GM12878 (cell line): ENCODE results near the gene SIGLEC12. TPM values are rescaled to one million over a fixed set of nuclear protein-coding genes. Genes with fewer than 3 reads are reported as not detected.
"Not testable (repeated sequence)": the region's sequence is repeated elsewhere in the genome, so short reads cannot be mapped to it uniquely, and the experiment has no call there.

Experiments
- ATAC-seq: fragments of 200-7000 bp; cut with Tn5 transposase; 3 replicates; pipeline ENCODE4 v1.9.1; 2020; ENCODE audit warnings: mild to moderate bottlenecking, moderate library complexity
- BruUV-seq: library from RNA; stranded (reverse); fragments of 400-500 nt; replicated peaks from 2 replicates; lab custom pipeline; 2021; lab: Mats Ljungman, UMichigan
- CTCF ChIA-PET: fragments of 300-600 bp; sonication (Branson Sonifier 250); formaldehyde crosslinking; extraction: SDS; loops from one replicate; lab custom pipeline; 2021; ENCODE audit warnings: inconsistent platforms; lab: Yijun Ruan, JAX
- POLR2A ChIA-PET: fragments of 350-600 bp; formaldehyde crosslinking; extraction: SDS; loops from one replicate; lab custom pipeline; 2021; ENCODE audit warnings: inconsistent platforms; lab: Charles Lee
- RAD21 ChIA-PET: fragments of 300-600 bp; sonication (Branson Sonifier 250); formaldehyde crosslinking; loops from one replicate; lab custom pipeline; 2023; ENCODE audit warnings: antibody characterized with exemption; ENCODE audit not compliant: unreplicated experiment; lab: Charles Lee
- SMC1A ChIA-PET: fragments of 300-600 bp; sonication (Branson Sonifier 250); formaldehyde crosslinking; loops from one replicate; lab custom pipeline; 2023; ENCODE audit not compliant: unreplicated experiment, uncharacterized antibody; lab: Charles Lee
- DNase-seq: peaks from one replicate; pipeline ENCODE4 v3.0.0-alpha.2; 2011; ENCODE audit warnings: low read depth, low spot score
- FAIRE-seq: peaks from 3 replicates; lab custom pipeline; 2011; peaks lifted over from hg19 to GRCh38; lab: Jason Lieb, UNC
- H2AFZ ChIP-seq: 2 replicates; pipeline ENCODE4 v1.6.0; 2011; ENCODE audit warnings: low read depth, low read length, control low read depth; ENCODE audit not compliant: control insufficient read depth
- H3K27ac ChIP-seq: 2 replicates; pipeline ENCODE4 v1.5.1; 2011; ENCODE audit warnings: control low read depth; ENCODE audit not compliant: control insufficient read depth, insufficient read depth
- H3K27me3 ChIP-seq, 2 experiments: replicated peaks in 1 of 2; 2 replicates each; pipeline versions ENCODE4 v1.6.0 to v1.6.1; 2011; ENCODE audit warnings: low read length in 1 of 2; ENCODE audit not compliant: control insufficient read depth in 2 of 2, insufficient read depth in 2 of 2
- H3K36me3 ChIP-seq, 2 experiments: 2 replicates each; pipeline ENCODE4 v1.5.1; 2011; ENCODE audit warnings: low read length in 1 of 2; ENCODE audit not compliant: control insufficient read depth in 2 of 2, insufficient read depth in 2 of 2
- H3K4me1 ChIP-seq: 2 replicates; pipeline ENCODE4 v1.6.1; 2011; ENCODE audit warnings: mild to moderate bottlenecking, low read length, moderate library complexity, mixed read lengths; ENCODE audit not compliant: control insufficient read depth, insufficient read depth
- H3K4me2 ChIP-seq: 2 replicates; pipeline ENCODE4 v1.6.0; 2011; ENCODE audit warnings: control low read depth; ENCODE audit not compliant: control insufficient read depth, insufficient read depth
- H3K4me3 ChIP-seq: fragments of 200-600 bp; sonication (generic); 2 replicates; pipeline ENCODE4 v1.5.1; 2016
- H3K79me2 ChIP-seq: 2 replicates; pipeline ENCODE4 v1.6.0; 2011; ENCODE audit warnings: low read length; ENCODE audit not compliant: control insufficient read depth, insufficient read depth
- H3K9ac ChIP-seq: 2 replicates; pipeline ENCODE4 v1.8.0; 2011; ENCODE audit warnings: low read length, control low read depth, mixed read lengths; ENCODE audit not compliant: control insufficient read depth, insufficient read depth
- H3K9me3 ChIP-seq: replicated peaks from 3 replicates; pipeline ENCODE4 v1.5.1; 2011; ENCODE audit warnings: mild to moderate bottlenecking, low read length; ENCODE audit not compliant: control insufficient read depth, insufficient read depth
- H4K20me1 ChIP-seq: 2 replicates; pipeline ENCODE4 v1.6.0; 2011; ENCODE audit not compliant: control insufficient read depth, insufficient read depth
- CREB1 ChIP-seq: IDR thresholded peaks from 2 replicates; pipeline ENCODE4 v1.6.1; 2012; ENCODE audit warnings: low read depth, mild to moderate bottlenecking, inconsistent platforms
- ESRRA ChIP-seq: IDR thresholded peaks from 2 replicates; pipeline ENCODE4 v1.6.1; 2012; ENCODE audit warnings: mild to moderate bottlenecking, low read length, improper control_type of control experiment
- NFYA ChIP-seq: IDR thresholded peaks from 2 replicates; pipeline ENCODE4 v1.6.1; 2011; ENCODE audit warnings: low read depth, mild to moderate bottlenecking, low read length, improper control_type of control experiment, borderline replicate concordance
- NFYB ChIP-seq: IDR thresholded peaks from 2 replicates; pipeline ENCODE4 v1.6.1; 2011; ENCODE audit warnings: low read depth, mild to moderate bottlenecking, low read length, improper control_type of control experiment, moderate library complexity; ENCODE audit not compliant: insufficient read depth
- POLR2AphosphoS5 ChIP-seq: IDR thresholded peaks from 2 replicates; pipeline ENCODE4 v1.6.1; 2011; ENCODE audit warnings: mild to moderate bottlenecking, low read length, inconsistent platforms
- RCOR1 ChIP-seq: conservative IDR thresholded peaks from 2 replicates; pipeline ENCODE4 v1.6.1; 2012; ENCODE audit warnings: low read depth, low read length, improper control_type of control experiment
- TARDBP ChIP-seq: IDR thresholded peaks from 2 replicates; pipeline ENCODE4 v1.6.1; 2016; ENCODE audit warnings: borderline replicate concordance
- ZBED1 ChIP-seq: IDR thresholded peaks from 2 replicates; pipeline ENCODE4 v1.6.1; 2016; ENCODE audit warnings: borderline replicate concordance
- ZNF622 ChIP-seq: fragments of 450-650 bp; IDR thresholded peaks from 2 replicates; pipeline ENCODE4 v1.6.1; 2017; ENCODE audit warnings: mild to moderate bottlenecking, inconsistent platforms
- WGBS: methylation state at CpG from one replicate; pipeline ENCODE4 v1.1.6; 2016; ENCODE audit warnings: low lambda C conversion rate; ENCODE audit not compliant: insufficient replicate concordance, insufficient coverage; ENCODE audit errors: missing lambda C conversion rate; 5-methylcytosine and 5-hydroxymethylcytosine counted together
- in situ Hi-C: fragments of 300-500 bp; cut with MboI; formaldehyde crosslinking; loops from 9 replicates; pipeline ENCODE4 v1.14.3; 2018; ENCODE audit warnings: mixed read lengths
- intact Hi-C: fragments of 100-400 bp; cut with micrococcal nuclease; formaldehyde crosslinking; loops from one replicate; pipeline ENCODE4 v1.14.2; 2022; ENCODE audit not compliant: unreplicated experiment
- polyA plus RNA-seq, 11 experiments: library from polyadenylated mRNA; depleted of rRNA in 4 of 11; unstranded in 6 of 11; stranded (reverse) in 5 of 11; fragments of >200 nt; fragmentation: Nextera tagmentation in 4 of 11; fragmentation: Illumina TruSeq in 1 of 11; extraction: Ambion mirVana in 4 of 11; extraction: Trizol in 1 of 11; gene quantifications; 1 replicate in 1 of 11; 2 replicates in 10 of 11; pipeline versions ENCODE4 v1.2.1 to v1.2.3, GENCODE V29; 2011 to 2016; ENCODE audit warnings: inconsistent platforms in 2 of 11, missing spikeins in 2 of 11, low read depth in 1 of 11
- total RNA-seq, 4 experiments: library from RNA; depleted of rRNA in 3 of 4; stranded (reverse); fragments of >200 nt in 3 of 4; fragmentation: Illumina TruSeq in 1 of 4; extraction: Trizol in 1 of 4; gene quantifications; 2 replicates each; pipeline versions ENCODE4 v1.2.1 to v1.2.3, GENCODE V29; 2013 to 2021
- TF ChIP-seq, protein P1 (sequence below): IDR thresholded peaks from 2 replicates; pipeline ENCODE4 v1.6.1; 2012; ENCODE audit warnings: mild to moderate bottlenecking, low read depth, low read length

Gene SIGLEC12
- total and polyA plus RNA-seq, 10 of the 15 experiments (the other 5 are each of a cell fraction or from before 2014, with no cell fraction given), result 0.03 to 0.18 (median 0.06) TPM; not detected in 5

DNA sequence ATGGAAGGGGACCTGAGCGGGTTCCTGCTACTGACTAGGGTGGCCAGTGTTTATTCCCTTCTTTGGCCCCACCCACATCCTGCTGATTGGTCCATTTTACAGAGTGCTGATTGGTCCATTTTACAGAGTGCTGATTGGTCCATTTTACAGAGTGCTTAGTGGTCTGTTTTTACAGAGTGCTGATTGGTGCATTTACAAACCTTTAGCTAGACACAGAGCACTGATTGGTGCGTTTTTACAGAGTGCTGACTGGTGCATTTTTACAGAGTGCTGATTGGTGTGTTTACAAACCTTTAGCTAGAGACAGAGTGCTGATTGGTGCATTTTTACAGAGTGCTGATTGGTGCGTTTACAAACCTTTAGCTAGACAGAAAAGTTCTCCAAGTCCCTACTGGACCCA, 54.1 kb downstream of the SIGLEC12 start:
- H2AFZ ChIP-seq, H3K27me3 ChIP-seq, RAD21 ChIA-PET, ATAC-seq, H3K9me3 ChIP-seq, H3K4me2 ChIP-seq, POLR2A ChIA-PET, H3K9ac ChIP-seq, H3K36me3 ChIP-seq, intact Hi-C loops, in situ Hi-C loops, H3K27ac ChIP-seq, BruUV-seq, H3K79me2 ChIP-seq, DNase-seq, FAIRE-seq, H4K20me1 ChIP-seq, H3K4me1 ChIP-seq, H3K4me3 ChIP-seq: not testable (repeated sequence)
- ChIA-PET SMC1A (interaction anchor here (1.0 to 2.3 kb wide), 2 partner anchors 30 to 214 kb away, joined by 3 to 8 read pairs; partner anchors contain the start of gene SIGLEC10), CTCF (interaction anchor here (1.1 to 1.5 kb wide), 2 partner anchors 151 to 210 kb away, joined by 3 to 4 read pairs; no protein-coding TSS in a partner anchor)
- TF ChIP-seq NFYB, result peak; percentile 65
- WGBS, result 57% methylated on average over 3 of the region's 3 CpGs

DNA sequence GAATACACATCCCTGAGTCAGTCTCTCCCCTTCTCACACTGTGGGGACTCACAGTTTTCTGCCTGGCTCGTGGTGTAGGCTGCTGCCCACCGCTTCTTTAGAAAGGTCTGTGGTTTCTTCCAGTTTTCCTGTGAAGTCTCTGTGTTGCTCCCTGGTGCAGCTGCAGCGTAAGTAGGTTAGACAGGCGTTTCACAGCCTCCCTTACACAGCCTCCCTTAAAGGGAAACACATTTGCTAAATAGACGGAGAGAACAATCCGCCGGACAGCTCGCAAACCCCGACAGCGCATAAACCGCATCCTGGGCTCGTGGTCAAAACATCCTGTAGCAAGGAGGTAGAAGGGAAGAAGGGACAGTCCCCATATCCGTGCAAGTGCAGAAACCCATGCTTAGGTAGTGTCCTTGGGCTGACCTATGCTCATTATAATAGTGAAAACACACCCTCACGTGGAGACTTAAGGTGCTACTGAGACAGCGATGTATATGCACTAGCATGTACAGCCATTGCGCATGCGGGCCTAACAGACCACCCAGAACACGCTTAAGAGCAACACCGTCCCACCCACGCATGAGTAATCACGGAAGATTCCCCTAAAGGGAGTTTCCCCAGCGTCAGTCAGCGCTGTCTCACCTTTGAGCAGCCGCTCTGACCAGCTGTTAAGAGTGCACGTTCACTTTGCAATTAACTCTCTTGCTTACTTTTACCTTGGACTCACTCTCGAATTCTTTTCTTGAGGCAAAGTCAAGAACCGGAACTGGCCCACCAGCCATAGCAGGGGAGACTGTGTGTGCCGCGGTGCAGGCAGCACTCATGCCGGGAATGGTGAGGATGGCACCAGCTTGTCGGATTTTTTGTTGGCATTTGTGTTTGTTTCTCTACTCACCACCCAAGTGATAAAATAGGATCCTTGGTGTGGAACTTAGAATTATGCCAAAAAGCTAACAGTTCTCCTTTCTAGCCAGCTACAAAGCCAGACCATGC, 59.9 kb downstream of the SIGLEC12 start:
- ATAC-seq, result peak; percentile 94
- H3K4me1 ChIP-seq, result peaks cover 27% of the 10 kb centered on the region
- no peak overlapping the region for H3K9ac ChIP-seq
- FAIRE-seq, result peak; percentile 99
- peak; percentile 91 for DNase-seq
- peak overlapping the region; percentile 49; the same call in 1 of the 2 replicates for H3K4me3 ChIP-seq
- no peak overlapping the region; the same call in 1 of the 2 replicates for H2AFZ ChIP-seq
- peaks cover 0 to 4% of the 10 kb centered on the region in 2 experiments; a peak in 2 of 4 replicates for H3K27me3 ChIP-seq
- ChIA-PET CTCF (interaction anchor here (0.8 to 11.1 kb wide), 15 partner anchors 9 to 215 kb away, joined by 3 to 142 read pairs (median 5); partner anchors contain the start of genes SIGLEC10 and VSIG10L), RAD21 (interaction anchor here (1.0 to 3.4 kb wide), 5 partner anchors 19 to 215 kb away, joined by 3 to 30 read pairs (median 4); partner anchors contain the start of gene SIGLEC10), SMC1A (interaction anchor here (1.0 to 3.2 kb wide), 7 partner anchors 24 to 336 kb away, joined by 3 to 17 read pairs (median 4); partner anchors contain the start of gene SIGLEC10), POLR2A (interaction anchor here (0.7 to 2.7 kb wide), 3 partner anchors 25 to 74 kb away, joined by 3 to 10 read pairs (median 9); no protein-coding TSS in a partner anchor)
- H3K9me3 ChIP-seq, result no peaks in the 10 kb centered on the region; the same call in 2 of the 3 replicates
- intact Hi-C loops, result loop anchor here (1.0 to 2.0 kb wide), 2 partner anchors 25 to 103 kb away; partner anchors contain the start of gene SIGLEC10
- in situ Hi-C loops, result no loop called here
- H3K27ac ChIP-seq, result no peak overlapping the region
- WGBS, result 4% methylated on average over 31 of the region's 31 CpGs
- BruUV-seq, result no TSS peak
- no peaks in the 10 kb centered on the region for H3K36me3 ChIP-seq
- H4K20me1 ChIP-seq, result no peaks in the 10 kb centered on the region
- peak overlapping the region; percentile 86 for H3K4me2 ChIP-seq
- no peaks in the 10 kb centered on the region for H3K79me2 ChIP-seq
- TF ChIP-seq CREB1 (0 out of 2 replicates have a peak, but pooled peaks have one; percentile 28), TARDBP (no peak), POLR2AphosphoS5 (no peak), ZNF622 (no peak), ESRRA (peak; percentile 94), RCOR1 (no peak), ZBED1 (no peak), NFYA (no peak)
- TF ChIP-seq, protein P1, sequence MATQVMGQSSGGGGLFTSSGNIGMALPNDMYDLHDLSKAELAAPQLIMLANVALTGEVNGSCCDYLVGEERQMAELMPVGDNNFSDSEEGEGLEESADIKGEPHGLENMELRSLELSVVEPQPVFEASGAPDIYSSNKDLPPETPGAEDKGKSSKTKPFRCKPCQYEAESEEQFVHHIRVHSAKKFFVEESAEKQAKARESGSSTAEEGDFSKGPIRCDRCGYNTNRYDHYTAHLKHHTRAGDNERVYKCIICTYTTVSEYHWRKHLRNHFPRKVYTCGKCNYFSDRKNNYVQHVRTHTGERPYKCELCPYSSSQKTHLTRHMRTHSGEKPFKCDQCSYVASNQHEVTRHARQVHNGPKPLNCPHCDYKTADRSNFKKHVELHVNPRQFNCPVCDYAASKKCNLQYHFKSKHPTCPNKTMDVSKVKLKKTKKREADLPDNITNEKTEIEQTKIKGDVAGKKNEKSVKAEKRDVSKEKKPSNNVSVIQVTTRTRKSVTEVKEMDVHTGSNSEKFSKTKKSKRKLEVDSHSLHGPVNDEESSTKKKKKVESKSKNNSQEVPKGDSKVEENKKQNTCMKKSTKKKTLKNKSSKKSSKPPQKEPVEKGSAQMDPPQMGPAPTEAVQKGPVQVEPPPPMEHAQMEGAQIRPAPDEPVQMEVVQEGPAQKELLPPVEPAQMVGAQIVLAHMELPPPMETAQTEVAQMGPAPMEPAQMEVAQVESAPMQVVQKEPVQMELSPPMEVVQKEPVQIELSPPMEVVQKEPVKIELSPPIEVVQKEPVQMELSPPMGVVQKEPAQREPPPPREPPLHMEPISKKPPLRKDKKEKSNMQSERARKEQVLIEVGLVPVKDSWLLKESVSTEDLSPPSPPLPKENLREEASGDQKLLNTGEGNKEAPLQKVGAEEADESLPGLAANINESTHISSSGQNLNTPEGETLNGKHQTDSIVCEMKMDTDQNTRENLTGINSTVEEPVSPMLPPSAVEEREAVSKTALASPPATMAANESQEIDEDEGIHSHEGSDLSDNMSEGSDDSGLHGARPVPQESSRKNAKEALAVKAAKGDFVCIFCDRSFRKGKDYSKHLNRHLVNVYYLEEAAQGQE, result no peak
